Activated naive CD4-positive, alpha-beta T cell treated with anti-CD3 and anti-CD28 coated beads for 36 hours (primary cell): ENCODE measurements around the gene GPR78. TPM values are rescaled to one million over a fixed set of nuclear protein-coding genes. Genes with fewer than 3 reads are reported as not detected.

ENCODE experiments used
- CTCF ChIA-PET: fragments of 350-600 bp; sonication (Branson Sonifier 250); formaldehyde crosslinking; loops from one replicate; lab custom pipeline; 2021; ENCODE audit warnings: antibody characterized with exemption; lab: Charles Lee
- DNase-seq: peaks from one replicate; pipeline ENCODE4 v3.0.0-alpha.2; 2020
- H3K27ac Mint-ChIP-seq: one replicate; pipeline ENCODE4 v1.8.0; 2021; ENCODE audit warnings: mild to moderate bottlenecking, mixed read lengths
- H3K27me3 Mint-ChIP-seq: one replicate; pipeline ENCODE4 v1.8.0; 2021; ENCODE audit warnings: low read depth, mixed read lengths
- H3K36me3 Mint-ChIP-seq: one replicate; pipeline ENCODE4 v1.8.0; 2021; ENCODE audit warnings: low read depth, mixed read lengths
- H3K4me1 Mint-ChIP-seq: one replicate; pipeline ENCODE4 v1.8.0; 2021; ENCODE audit warnings: low read depth, mixed read lengths
- H3K4me3 Mint-ChIP-seq: one replicate; pipeline ENCODE4 v1.8.0; 2021; ENCODE audit warnings: mild to moderate bottlenecking, moderate library complexity, mixed read lengths
- H3K9me3 Mint-ChIP-seq: one replicate; pipeline ENCODE4 v1.8.0; 2021; ENCODE audit warnings: mixed read lengths
- intact Hi-C: fragments of 100-400 bp; cut with micrococcal nuclease; formaldehyde crosslinking; loops from one replicate; pipeline ENCODE4 v1.15.1; 2023
- total RNA-seq, 2 experiments: library from RNA; stranded (reverse); gene quantifications; one replicate each; pipeline ENCODE4 v1.2.3, GENCODE V29; 2021

Gene GPR78
- total RNA-seq, 2 experiments from 2014 or later, result not detected

- no peaks in the 10 kb centered on the region for H3K36me3 Mint-ChIP-seq
- no peaks in the 10 kb centered on the region for H3K27me3 Mint-ChIP-seq
- no peaks in the 10 kb centered on the region for H3K4me1 Mint-ChIP-seq
- H3K4me3 Mint-ChIP-seq, result no peak overlapping the region
- DNase-seq, result no peak
- H3K27ac Mint-ChIP-seq, result no peak overlapping the region
- CTCF ChIA-PET, result no interaction called here
- intact Hi-C loops, result loop anchor here (10.0 kb wide), 1 partner anchor 282 kb away; no protein-coding TSS in a partner anchor
- no peaks in the 10 kb centered on the region for H3K9me3 Mint-ChIP-seq
Observed at GRCh38 chr4:8602686-8603430, 22.7 kb downstream of the GPR78 start.

GRCh38 chr4:8603931-8604330, 23.7 kb downstream of the GPR78 start:
- CTCF ChIA-PET, result no interaction called here
- Mint-ChIP-seq H3K4me3 (no peak overlapping the region), H3K4me1 (no peaks in the 10 kb centered on the region), H3K9me3 (no peaks in the 10 kb centered on the region), H3K27me3 (peaks cover under 1% of the 10 kb centered on the region), H3K27ac (no peak overlapping the region), H3K36me3 (no peaks in the 10 kb centered on the region)
- no peak for DNase-seq
- intact Hi-C loops, result loop anchor here (10.0 kb wide), 1 partner anchor 281 kb away; no protein-coding TSS in a partner anchor

DNA sequence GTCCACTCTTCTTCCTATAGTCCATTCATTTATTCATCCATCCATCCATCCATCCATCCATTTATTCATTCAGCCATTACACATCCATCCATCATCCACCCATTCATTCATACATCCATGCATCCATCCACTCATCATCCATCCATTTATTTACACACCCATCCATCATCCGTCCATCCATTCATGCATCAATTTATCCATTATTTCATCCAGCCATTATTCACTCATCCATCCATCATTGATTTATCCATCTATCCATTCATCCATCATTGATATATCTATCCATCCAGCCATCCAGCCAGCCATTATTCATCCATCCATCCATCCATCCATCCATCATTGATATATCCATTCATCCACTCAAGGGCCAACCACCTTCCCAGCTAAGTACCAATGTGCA, 25.1 kb downstream of the GPR78 start:
- Mint-ChIP-seq H3K27ac (no peak overlapping the region), H3K9me3 (no peaks in the 10 kb centered on the region), H3K36me3 (no peaks in the 10 kb centered on the region), H3K27me3 (peaks cover 4% of the 10 kb centered on the region), H3K4me3 (no peak overlapping the region), H3K4me1 (no peaks in the 10 kb centered on the region)
- CTCF ChIA-PET, result interaction anchor here (3.2 kb wide), 1 partner anchor 312 kb away, joined by 21 read pairs; no protein-coding TSS in a partner anchor
- intact Hi-C loops, result loop anchor here (10.0 kb wide), 1 partner anchor 280 kb away; no protein-coding TSS in a partner anchor
- DNase-seq, result no peak

GRCh38 chr4:8606476-8606875, 26.3 kb downstream of the GPR78 start:
- CTCF ChIA-PET, result interaction anchor here (0.6 to 3.2 kb wide), 2 partner anchors 73 to 311 kb away, joined by 3 to 21 read pairs; no protein-coding TSS in a partner anchor
- H3K4me3 Mint-ChIP-seq, result no peak overlapping the region
- H3K4me1 Mint-ChIP-seq, result no peaks in the 10 kb centered on the region
- no peak overlapping the region for H3K27ac Mint-ChIP-seq
- H3K36me3 Mint-ChIP-seq, result no peaks in the 10 kb centered on the region
- intact Hi-C loops, result loop anchor here (10.0 kb wide), 1 partner anchor 278 kb away; no protein-coding TSS in a partner anchor
- H3K27me3 Mint-ChIP-seq, result peaks cover 4% of the 10 kb centered on the region
- H3K9me3 Mint-ChIP-seq, result no peaks in the 10 kb centered on the region
- no peak for DNase-seq

- Mint-ChIP-seq H3K36me3 (no peaks in the 10 kb centered on the region), H3K27ac (no peak overlapping the region), H3K4me1 (no peaks in the 10 kb centered on the region), H3K4me3 (no peak overlapping the region), H3K27me3 (peaks cover 4% of the 10 kb centered on the region), H3K9me3 (no peaks in the 10 kb centered on the region)
- intact Hi-C loops, result loop anchor here (10.0 kb wide), 1 partner anchor 278 kb away; no protein-coding TSS in a partner anchor
- DNase-seq, result no peak
- CTCF ChIA-PET, result interaction anchor here (0.6 to 3.2 kb wide), 12 partner anchors 10 to 448 kb away, joined by 3 to 21 read pairs (median 3); partner anchors contain the start of gene ABLIM2
Observed at GRCh38 chr4:8606966-8607365, 26.8 kb downstream of the GPR78 start.

GRCh38 chr4:8607603-8608481, 27.6 kb downstream of the GPR78 start:
- H3K9me3 Mint-ChIP-seq, result no peaks in the 10 kb centered on the region
- CTCF ChIA-PET, result interaction anchor here (0.6 to 3.2 kb wide), 12 partner anchors 9 to 449 kb away, joined by 3 to 21 read pairs (median 3); partner anchors contain the start of gene ABLIM2
- intact Hi-C loops, result loop anchor here (1.0 to 10.0 kb wide), 2 partner anchors 277 to 309 kb away; no protein-coding TSS in a partner anchor

DNA sequence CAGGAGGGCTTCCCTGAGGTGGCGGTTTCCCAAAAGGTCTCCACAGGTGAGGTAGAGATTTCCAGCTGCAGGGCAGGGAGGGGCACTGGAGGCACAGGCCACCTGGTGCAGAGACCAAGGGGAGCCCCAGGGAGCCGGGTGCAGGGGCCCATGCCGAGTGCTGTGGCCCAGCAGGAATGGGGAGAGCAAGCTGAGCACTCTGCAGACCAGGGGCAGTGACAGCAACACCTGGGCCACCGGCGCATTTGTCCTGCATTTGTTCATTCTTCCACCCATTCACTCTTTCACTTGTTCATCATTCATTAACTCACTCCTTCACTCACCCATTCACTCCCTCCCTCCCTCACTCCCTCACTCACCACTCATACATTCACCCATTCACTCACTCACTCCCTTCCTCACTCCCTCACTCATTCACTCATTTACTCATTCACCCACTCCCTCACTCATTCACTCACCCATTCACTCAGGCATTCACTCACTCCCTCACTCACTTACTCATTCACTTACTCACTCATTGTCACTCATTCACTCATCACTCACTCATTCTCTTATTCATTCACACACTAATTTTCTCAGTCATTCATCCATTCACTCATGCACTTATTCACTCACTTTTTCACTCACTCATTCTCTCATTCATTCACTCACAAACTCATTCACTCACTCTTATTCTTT, 28.7 kb downstream of the GPR78 start:
- no peak overlapping the region for H3K4me3 Mint-ChIP-seq
- peaks cover 4% of the 10 kb centered on the region for H3K27me3 Mint-ChIP-seq
- H3K36me3 Mint-ChIP-seq, result no peaks in the 10 kb centered on the region
- H3K9me3 Mint-ChIP-seq, result no peaks in the 10 kb centered on the region
- no peak overlapping the region for H3K27ac Mint-ChIP-seq
- no peak for DNase-seq
- intact Hi-C loops, result loop anchor here (1.0 to 10.0 kb wide), 2 partner anchors 276 to 308 kb away; no protein-coding TSS in a partner anchor
- CTCF ChIA-PET, result interaction anchor here (1.6 kb wide), 1 partner anchor 450 kb away, joined by 4 read pairs; the partner anchor contains the start of gene ABLIM2
- no peaks in the 10 kb centered on the region for H3K4me1 Mint-ChIP-seq

More at GRCh38 chr4:8607603-8608481, 27.6 kb downstream of the GPR78 start:
- Mint-ChIP-seq H3K4me1 (no peaks in the 10 kb centered on the region), H3K27ac (no peak overlapping the region), H3K4me3 (no peak overlapping the region), H3K27me3 (peaks cover 4% of the 10 kb centered on the region), H3K36me3 (no peaks in the 10 kb centered on the region)
- DNase-seq, result peak; percentile 38

GRCh38 chr4:8609406-8609805, 29.2 kb downstream of the GPR78 start:
- Mint-ChIP-seq H3K4me3 (no peak overlapping the region), H3K27ac (no peak overlapping the region), H3K4me1 (no peaks in the 10 kb centered on the region), H3K27me3 (peaks cover 4% of the 10 kb centered on the region), H3K36me3 (no peaks in the 10 kb centered on the region), H3K9me3 (no peaks in the 10 kb centered on the region)
- intact Hi-C loops, result loop anchor here (10.0 kb wide), 1 partner anchor 275 kb away; no protein-coding TSS in a partner anchor
- CTCF ChIA-PET, result no interaction called here
- no peak for DNase-seq

DNA sequence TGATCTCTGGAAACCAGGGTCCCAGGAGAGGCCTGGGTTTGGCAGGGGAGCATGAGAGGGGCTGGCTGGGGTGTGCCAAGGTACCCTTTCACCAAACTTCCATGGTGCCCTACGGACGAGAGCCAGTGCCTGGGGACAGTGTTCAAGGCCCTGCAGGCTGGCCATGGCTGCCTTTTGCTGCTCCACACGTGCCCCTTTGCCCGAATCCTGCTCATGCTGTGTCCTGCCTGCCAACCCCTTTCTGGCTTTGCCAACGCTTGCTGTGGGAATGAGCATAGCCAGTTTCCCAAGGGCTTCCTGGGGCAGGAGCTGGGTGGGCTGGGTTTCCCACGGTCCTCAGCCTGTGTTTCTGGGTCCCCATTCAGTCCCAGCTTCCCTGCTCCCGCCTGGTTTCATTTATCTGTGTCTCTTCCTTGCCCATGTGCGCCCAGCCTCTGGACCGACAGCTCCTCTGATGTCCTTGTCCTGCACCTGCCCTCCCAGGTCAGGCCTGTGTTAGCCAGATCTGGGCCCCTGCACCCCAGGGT, 29.7 kb downstream of the GPR78 start:
- Mint-ChIP-seq H3K36me3 (no peaks in the 10 kb centered on the region), H3K4me3 (no peak overlapping the region), H3K27ac (no peak overlapping the region), H3K27me3 (peaks cover 4% of the 10 kb centered on the region), H3K9me3 (no peaks in the 10 kb centered on the region), H3K4me1 (no peaks in the 10 kb centered on the region)
- intact Hi-C loops, result loop anchor here (10.0 kb wide), 1 partner anchor 275 kb away; no protein-coding TSS in a partner anchor
- CTCF ChIA-PET, result no interaction called here
- no peak for DNase-seq

DNA sequence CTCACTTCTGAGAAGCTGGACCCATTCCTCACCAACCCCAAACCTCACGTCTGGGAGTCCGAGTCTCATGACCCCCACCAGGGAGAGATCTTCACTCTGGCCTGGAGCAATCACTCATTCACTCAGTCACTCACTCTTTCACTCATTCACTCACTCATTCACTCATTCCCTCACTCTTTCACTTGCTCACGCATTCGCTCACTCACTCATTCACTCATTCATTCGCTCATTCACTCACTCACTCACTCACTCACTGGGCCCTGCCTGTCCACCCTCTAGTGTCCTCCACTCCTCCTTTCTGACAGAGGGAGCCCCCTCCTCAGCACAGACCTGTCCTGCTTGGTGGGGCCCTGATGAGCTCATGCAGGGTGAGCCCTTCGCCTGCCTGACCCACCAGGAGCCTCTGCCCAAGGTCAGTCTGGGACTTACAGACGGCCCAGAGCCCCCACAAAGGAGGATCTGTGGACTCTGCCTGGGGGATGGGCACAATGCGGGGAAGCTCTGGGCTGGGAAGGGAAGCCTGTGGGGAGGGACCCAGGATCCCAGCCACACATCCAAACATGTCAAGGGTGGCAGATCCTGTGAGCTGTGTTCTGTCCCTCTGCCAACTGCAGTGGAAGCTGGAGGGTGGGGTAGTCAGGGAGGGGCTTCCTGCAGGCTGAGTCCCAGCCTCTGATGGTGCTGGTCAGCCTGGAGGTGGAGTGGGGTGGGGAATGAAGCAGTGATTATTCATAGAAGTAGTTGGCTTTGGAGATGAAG, 30.8 kb downstream of the GPR78 start:
- no peaks in the 10 kb centered on the region for H3K4me1 Mint-ChIP-seq
- H3K27me3 Mint-ChIP-seq, result peaks cover 4% of the 10 kb centered on the region
- H3K27ac Mint-ChIP-seq, result no peak overlapping the region
- no peak for DNase-seq
- no peaks in the 10 kb centered on the region for H3K36me3 Mint-ChIP-seq
- intact Hi-C loops, result no loop called here
- no peak overlapping the region for H3K4me3 Mint-ChIP-seq
- CTCF ChIA-PET, result no interaction called here
- no peaks in the 10 kb centered on the region for H3K9me3 Mint-ChIP-seq

DNA sequence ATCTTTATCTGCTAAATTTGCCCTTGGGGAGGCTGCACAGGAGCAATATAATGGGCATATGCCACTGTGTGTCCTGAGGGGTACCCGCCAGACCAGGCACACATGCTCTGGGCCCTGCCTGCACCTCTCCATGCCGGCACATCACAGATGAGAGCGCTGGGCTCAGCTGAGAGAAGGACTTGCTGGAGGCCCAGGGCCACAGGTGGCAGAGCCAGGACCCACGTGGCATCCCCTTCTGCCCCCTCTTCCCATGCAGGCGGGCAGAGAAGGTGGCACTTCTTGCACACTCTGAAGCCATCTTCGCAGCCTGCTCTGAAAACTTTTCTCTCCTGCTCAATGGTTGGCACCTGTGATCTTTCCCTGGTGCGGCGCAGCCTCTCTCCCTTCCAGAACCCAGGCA, 32.5 kb downstream of the GPR78 start:
- intact Hi-C loops, result no loop called here
- H3K4me3 Mint-ChIP-seq, result no peak overlapping the region
- CTCF ChIA-PET, result no interaction called here
- no peaks in the 10 kb centered on the region for H3K9me3 Mint-ChIP-seq
- H3K27ac Mint-ChIP-seq, result no peak overlapping the region
- H3K4me1 Mint-ChIP-seq, result no peaks in the 10 kb centered on the region
- peaks cover 4% of the 10 kb centered on the region for H3K27me3 Mint-ChIP-seq
- DNase-seq, result no peak
- H3K36me3 Mint-ChIP-seq, result no peaks in the 10 kb centered on the region
